Pancreas (tissue), 10 donors: ENCODE data around the gene TERT. TPM values are rescaled to one million over a fixed set of nuclear protein-coding genes. Genes with fewer than 3 reads are reported as not detected.

Experiments
- ATAC-seq, 4 donors: fragments of 200-7000 bp; cut with Tn5 transposase; one replicate each; pipeline versions ENCODE4 v1.8.0 to v1.9.1; 2020; ENCODE audit warnings: mild to moderate bottlenecking in 4 of 4, moderate library complexity in 4 of 4
- DNase-seq, 6 donors: peaks; one replicate each; pipeline ENCODE4 v3.0.0-alpha.2; 2020
- FAIRE-seq: peaks from 2 replicates; lab custom pipeline; 2012; peaks lifted over from hg19 to GRCh38; lab: Jason Lieb, UNC
- H3K27ac ChIP-seq, 4 donors: fragments of 200-600 bp; sonication (generic); 1 replicate in 3 of 4; 2 replicates in 1 of 4; pipeline versions ENCODE4 v1.5.0 to v1.8.0; 2020
- H3K27me3 ChIP-seq, 4 donors: fragments of 200-600 bp; one replicate each; pipeline ENCODE4 v1.8.0; 2021
- H3K36me3 ChIP-seq, 3 donors: fragments of 200-600 bp; sonication (generic) in 1 of 3; one replicate each; pipeline versions ENCODE4 v1.5.0 to v1.8.0; 2020 to 2021
- H3K4me1 ChIP-seq, 3 donors: fragments of 200-600 bp; one replicate each; pipeline ENCODE4 v1.8.0; 2021
- H3K4me3 ChIP-seq, 4 donors: fragments of 200-600 bp; sonication (generic) in 2 of 4; one replicate each; pipeline versions ENCODE4 v1.5.0 to v1.8.0; 2020 to 2021
- H3K9me3 ChIP-seq, 4 donors: fragments of 200-600 bp; one replicate each; pipeline ENCODE4 v1.8.0; 2021
- CTCF ChIP-seq, 4 donors: fragments of 200-600 bp; sonication (generic) in 3 of 4; IDR thresholded peaks; one replicate each; pipeline versions ENCODE4 v1.5.0 to v1.8.0; 2021; ENCODE audit warnings: antibody characterized with exemption in 4 of 4
- WGBS, 2 donors: extraction: QIAGEN DNeasy Blood & Tissue Kit; methylation state at CpG; one replicate each; pipeline ENCODE4 v1.1.7; 2013; 5-methylcytosine and 5-hydroxymethylcytosine counted together
- intact Hi-C, 3 donors: fragments of 100-400 bp; cut with DNase I; formaldehyde crosslinking; loops; one replicate each; pipeline versions ENCODE4 v1.11.1 to v1.14.2; 2022
- polyA plus RNA-seq, 2 donors: library from polyadenylated mRNA; stranded (reverse); fragments of 200-250 nt; gene quantifications; one replicate each; pipeline ENCODE4 v1.2.3, GENCODE V29; 2013
- total RNA-seq, 6 donors: library from RNA; stranded (reverse); fragmentation: NEBNext Ultra II Directional in 4 of 6; extraction: Animal tissue kit (Norgen Biotek cat#: 25700) in 4 of 6; gene quantifications; one replicate each; pipeline versions ENCODE4 v1.2.1 to v1.2.4, GENCODE V29; 2021 to 2023
- donor health status: healthy with polysubstance abuse.
- donor health status: DM: no; HTN: no; CAD: no; lungs with moderate emphysema.
- donor health status: DM: no; HTN: no; CAD: no.
- donor health status: control.
- donor health status: control.
- donor health status: Bipolar disorder and iron deficiency.
- donor health status: DM: yes; HTN: yes; CAD: no.
- donor health status: DM: no; HTN: no; CAD: no.
- donor health status: DM: no; HTN: no; CAD: no.
- donor health status: DM: yes; HTN: yes; CAD: no.

Gene TERT
- total and polyA plus RNA-seq, 8 donors = 0.06 to 0.28 (median 0.25) TPM; not detected in 5

- FAIRE-seq (no peak), DNase-seq (peak in 1 of 6 donors; percentile 17), ATAC-seq (no peak)
- WGBS, 2 donors = 70 to 83% methylated on average over 9 of the region's 9 CpGs
- H3K4me1 ChIP-seq = no peaks in the 10 kb centered on the region
- no peaks in the 10 kb centered on the region for H3K36me3 ChIP-seq
- H3K4me3 ChIP-seq = no peak overlapping the region
- H3K27ac ChIP-seq = no peak overlapping the region
- intact Hi-C loops = no loop called here
- H3K9me3 ChIP-seq = no peaks in the 10 kb centered on the region
- no peak for TF ChIP-seq CTCF (IDR thresholded peaks at IDR 0.05)
- no peaks in the 10 kb centered on the region for H3K27me3 ChIP-seq
Observed at GRCh38 chr5:1266791-1267190, 28.1 kb downstream of the TERT start.

- ATAC-seq (no peak), FAIRE-seq (no peak), DNase-seq (peak in 1 of 6 donors; percentile 51)
- intact Hi-C loops = no loop called here
- no peaks in the 10 kb centered on the region for H3K9me3 ChIP-seq
- no peaks in the 10 kb centered on the region for H3K36me3 ChIP-seq
- no peaks in the 10 kb centered on the region for H3K27me3 ChIP-seq
- no peak overlapping the region for H3K4me3 ChIP-seq
- H3K27ac ChIP-seq = no peak overlapping the region
- 73 to 86% methylated on average over 38 to 40 of the region's 40 CpGs for WGBS, 2 donors
- H3K4me1 ChIP-seq = no peaks in the 10 kb centered on the region
- TF ChIP-seq CTCF (IDR thresholded peaks at IDR 0.05) = no peak
Observed at GRCh38 chr5:1265461-1266455, 29.1 kb downstream of the TERT start.

GRCh38 chr5:1265026-1265425 lies 29.8 kb downstream of the TERT start:
- Histone ChIP-seq H3K9me3 (no peaks in the 10 kb centered on the region), H3K27ac (no peak overlapping the region), H3K27me3 (no peaks in the 10 kb centered on the region), H3K4me3 (no peak overlapping the region), H3K36me3 (no peaks in the 10 kb centered on the region), H3K4me1 (no peaks in the 10 kb centered on the region)
- intact Hi-C loops = no loop called here
- WGBS, 2 donors = 59 to 84% methylated on average over 15 of the region's 15 CpGs
- no peak for TF ChIP-seq CTCF (IDR thresholded peaks at IDR 0.05)
- FAIRE-seq (no peak), ATAC-seq (no peak), DNase-seq (peak in 1 of 6 donors; percentile 44)

- intact Hi-C loops = no loop called here
- H3K4me3 ChIP-seq = no peak overlapping the region
- TF ChIP-seq CTCF (IDR thresholded peaks at IDR 0.05) = no peak
- H3K4me1 ChIP-seq = no peaks in the 10 kb centered on the region
- no peaks in the 10 kb centered on the region for H3K27me3 ChIP-seq
- ATAC-seq (no peak), FAIRE-seq (no peak), DNase-seq (peak in 1 of 6 donors; percentile 45)
- H3K27ac ChIP-seq = no peak overlapping the region
- no peaks in the 10 kb centered on the region for H3K9me3 ChIP-seq
- 77 to 91% methylated on average over 18 of the region's 18 CpGs for WGBS, 2 donors
- H3K36me3 ChIP-seq = no peaks in the 10 kb centered on the region
Observed at GRCh38 chr5:1264211-1264610, 30.7 kb downstream of the TERT start.

- Histone ChIP-seq H3K4me3 (no peak overlapping the region), H3K27me3 (no peaks in the 10 kb centered on the region), H3K27ac (no peak overlapping the region), H3K9me3 (no peaks in the 10 kb centered on the region), H3K4me1 (no peaks in the 10 kb centered on the region), H3K36me3 (no peaks in the 10 kb centered on the region)
- no peak for DNase-seq
- ATAC-seq = no peak
- no peak for TF ChIP-seq CTCF (IDR thresholded peaks at IDR 0.05)
- no peak for FAIRE-seq
- WGBS, 2 donors = 69 to 96% methylated on average over 1 of the region's 1 CpG
- intact Hi-C loops = no loop called here
Observed at GRCh38 chr5:1262381-1262780, 32.5 kb downstream of the TERT start.
